Body of pancreas (tissue), 4 donors: ENCODE results near the gene FAM9B. TPM values are rescaled to one million over a fixed set of nuclear protein-coding genes. Genes with fewer than 3 reads are reported as not detected.
"Not testable (repeated sequence)": the region's sequence is repeated elsewhere in the genome, so short reads cannot be mapped to it uniquely, and the experiment has no call there.

Source experiments
- ATAC-seq: fragments of 150-250 bp; one replicate; pipeline ENCODE4 v1.9.1; 2016
- DNase-seq, 4 donors: peaks; one replicate each; pipeline ENCODE4 v3.0.0-alpha.2; 2019
- H3K27ac ChIP-seq, 4 donors: fragments of 200-600 bp; sonication (generic); 1 replicate in 3 of 4; 2 replicates in 1 of 4; pipeline versions ENCODE4 v1.5.1 to v1.6.1; 2016 to 2019; ENCODE audit warnings: mild to moderate bottlenecking in 1 of 4, mixed read lengths in 1 of 4, moderate library complexity in 1 of 4
- H3K27me3 ChIP-seq, 2 donors: fragments of 200-600 bp; sonication (generic); one replicate each; pipeline ENCODE4 v1.6.0; 2016; ENCODE audit warnings: mild to moderate bottlenecking in 1 of 2
- H3K36me3 ChIP-seq, 2 donors: fragments of 200-600 bp; sonication (generic); replicated peaks in 1 of 2; 2 replicates each; pipeline ENCODE4 v1.5.1; 2016; ENCODE audit warnings: low read depth in 2 of 2; ENCODE audit not compliant: insufficient read depth in 1 of 2
- H3K4me1 ChIP-seq: fragments of 200-600 bp; sonication (generic); one replicate; pipeline ENCODE4 v1.6.0; 2016
- H3K4me3 ChIP-seq, 2 donors: fragments of 200-600 bp; sonication (generic); 1 replicate in 1 of 2; 2 replicates in 1 of 2; pipeline ENCODE4 v1.5.1; 2016 to 2019
- H3K9me3 ChIP-seq, 3 donors: fragments of 200-600 bp; sonication (generic); 1 replicate in 2 of 3; 2 replicates in 1 of 3; pipeline ENCODE4 v1.5.1; 2016
- CTCF ChIP-seq, 7 experiments: fragments of 450-650 bp in 4 of 7; fragments of 200-600 bp in 3 of 7; sonication (generic) in 3 of 7; IDR thresholded peaks; one replicate each; pipeline ENCODE4 v1.5.1; 2016 to 2019; ENCODE audit warnings: antibody characterized with exemption in 7 of 7
- POLR2A ChIP-seq, 3 donors: fragments of 450-650 bp; IDR thresholded peaks; one replicate each; pipeline ENCODE4 v1.6.1; 2016; ENCODE audit warnings: antibody characterized with exemption in 3 of 3, mild to moderate bottlenecking in 2 of 3
- WGBS, 2 donors: methylation state at CpG; one replicate each; pipeline ENCODE4 v1.1.5; 2017; 5-methylcytosine and 5-hydroxymethylcytosine counted together
- intact Hi-C: fragments of 100-400 bp; cut with DNase I; formaldehyde crosslinking; loops from one replicate; pipeline ENCODE4 v1.15.1; 2023
- total RNA-seq, 2 donors: library from RNA; depleted of rRNA; stranded (reverse); fragments of >200 nt; gene quantifications; one replicate each; pipeline ENCODE4 v1.1.0, GENCODE V29; 2016

Gene FAM9B
- total RNA-seq, 2 donors from 2014 or later, result not detected

GRCh38 chrX:9033586-9033985, 341 bp downstream of the FAM9B start:
- ATAC-seq, result no peak
- Histone ChIP-seq H3K4me3 (no peak overlapping the region), H3K9me3 (no peaks in the 10 kb centered on the region), H3K4me1 (no peaks in the 10 kb centered on the region), H3K36me3 (no peaks in the 10 kb centered on the region), H3K27me3 (no peaks in the 10 kb centered on the region), H3K27ac (no peak overlapping the region)
- intact Hi-C loops, result no loop called here
- 91 to 93% methylated on average over 2 to 13 of the region's 17 CpGs for WGBS, 2 donors
- DNase-seq, result no peak
- TF ChIP-seq CTCF (IDR thresholded peaks at IDR 0.05) (no peak), POLR2A (IDR thresholded peaks at IDR 0.05) (no peak)

- ATAC-seq (no peak), DNase-seq (no peak)
- no peaks in the 10 kb centered on the region for H3K4me1 ChIP-seq
- no peaks in the 10 kb centered on the region for H3K36me3 ChIP-seq
- no peak for TF ChIP-seq CTCF (IDR thresholded peaks at IDR 0.05)
- TF ChIP-seq POLR2A (IDR thresholded peaks at IDR 0.05), result no peak
- intact Hi-C loops, result no loop called here
- no peak overlapping the region for H3K4me3 ChIP-seq
- WGBS, 2 donors, result 80 to 100% methylated on average over 1 of the region's 17 CpGs
- H3K27me3 ChIP-seq, result no peaks in the 10 kb centered on the region
- no peak overlapping the region for H3K27ac ChIP-seq
- no peaks in the 10 kb centered on the region for H3K9me3 ChIP-seq
Observed at GRCh38 chrX:9033179-9033578, 748 bp downstream of the FAM9B start.

GRCh38 chrX:9023293-9023692, 10.6 kb downstream of the FAM9B start:
- Histone ChIP-seq H3K4me3 (no peak overlapping the region), H3K4me1 (no peaks in the 10 kb centered on the region), H3K27ac (no peak overlapping the region), H3K27me3 (no peaks in the 10 kb centered on the region), H3K36me3 (no peaks in the 10 kb centered on the region), H3K9me3 (no peaks in the 10 kb centered on the region)
- intact Hi-C loops, result no loop called here
- WGBS, 2 donors, result 67 to 84% methylated on average over 2 of the region's 2 CpGs
- TF ChIP-seq POLR2A (IDR thresholded peaks at IDR 0.05) (no peak), CTCF (IDR thresholded peaks at IDR 0.05) (no peak)
- no peak for ATAC-seq
- DNase-seq, result no peak

- no peaks in the 10 kb centered on the region for H3K4me1 ChIP-seq
- no peak overlapping the region for H3K27ac ChIP-seq
- intact Hi-C loops, result no loop called here
- no peaks in the 10 kb centered on the region for H3K9me3 ChIP-seq
- no peak for DNase-seq
- no peaks in the 10 kb centered on the region for H3K36me3 ChIP-seq
- no peak overlapping the region for H3K4me3 ChIP-seq
- TF ChIP-seq POLR2A (IDR thresholded peaks at IDR 0.05), result no peak
- TF ChIP-seq CTCF (IDR thresholded peaks at IDR 0.05), result no peak
- 79 to 88% methylated on average over 2 of the region's 2 CpGs for WGBS, 2 donors
- ATAC-seq, result no peak
- no peaks in the 10 kb centered on the region for H3K27me3 ChIP-seq
Observed at GRCh38 chrX:9019151-9019550, 14.8 kb downstream of the FAM9B start.

GRCh38 chrX:9018332-9018731, 15.6 kb downstream of the FAM9B start:
- not testable (repeated sequence) for DNase-seq

More at GRCh38 chrX:9018332-9018731, 15.6 kb downstream of the FAM9B start:
- H3K36me3 ChIP-seq, intact Hi-C loops, H3K4me1 ChIP-seq, H3K27me3 ChIP-seq, H3K4me3 ChIP-seq, ATAC-seq, H3K9me3 ChIP-seq, H3K27ac ChIP-seq: not testable (repeated sequence)
- 51 to 54% methylated on average over 5 of the region's 5 CpGs for WGBS, 2 donors
